ENCODE results near the gene UFD1. TPM values are rescaled to one million over a fixed set of nuclear protein-coding genes. Genes with fewer than 3 reads are reported as not detected.

UFD1 gene
- total RNA-seq, 1 experiment from 2014 or later = 57.9 TPM

DNA sequence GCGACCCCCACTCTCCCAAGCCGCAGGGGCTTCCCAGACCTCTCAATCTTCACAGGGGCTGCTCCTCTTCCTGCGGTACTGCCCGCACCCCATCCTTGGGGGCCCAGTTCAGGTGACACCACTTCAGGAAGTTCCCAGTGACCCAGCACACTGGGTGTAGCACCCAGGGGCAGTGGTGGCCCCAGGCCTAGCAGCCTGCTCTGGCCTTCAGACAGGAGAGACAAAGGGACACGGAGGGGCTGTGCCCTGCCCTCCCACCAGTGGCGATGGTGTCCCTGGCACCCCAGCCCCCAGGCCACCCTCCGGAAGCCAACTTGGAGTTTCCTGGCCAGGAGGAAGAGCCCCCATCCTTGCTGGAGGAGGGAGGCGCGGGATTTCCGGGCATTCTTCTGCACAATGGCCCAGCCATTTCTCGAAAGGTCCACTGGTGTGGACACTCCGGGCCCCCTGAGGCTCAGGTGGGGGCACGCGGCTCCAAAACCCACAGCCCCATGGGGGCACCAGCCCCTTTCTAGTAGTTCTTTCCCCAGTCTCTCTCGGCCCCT, 46.2 kb upstream of the UFD1 start:
- DNase-seq (ENCODE audit: low spot score) (no peak), ATAC-seq (no peak)
- H3K27ac Mint-ChIP-seq = no peak overlapping the region
- H3K4me3 Mint-ChIP-seq = peak overlapping the region; percentile 76
- POLR2A ChIA-PET = no interaction called here
- CTCF ChIA-PET = interaction anchor here (2.7 kb wide), 1 partner anchor 30 kb away, joined by 12 read pairs; no protein-coding TSS in a partner anchor
- H3K4me1 Mint-ChIP-seq = peaks cover 11% of the 10 kb centered on the region
- no peaks in the 10 kb centered on the region for H3K9me3 Mint-ChIP-seq
- peaks cover 52% of the 10 kb centered on the region for H3K27me3 Mint-ChIP-seq (ENCODE audit: low read depth)
- no peaks in the 10 kb centered on the region for H3K36me3 Mint-ChIP-seq
- TF ChIP-seq NFE2L1 (CRISPR knock-in tag; IDR thresholded peaks at IDR 0.05) (no peak), NFYB (CRISPR knock-in tag; conservative IDR thresholded peaks at IDR 0.05; ENCODE audit: low read depth) (no peak), SMAD4 (CRISPR knock-in tag; IDR thresholded peaks at IDR 0.05) (no peak), ESRRA (CRISPR knock-in tag; IDR thresholded peaks at IDR 0.05; ENCODE audit: borderline replicate concordance) (no peak), KAT7 (CRISPR knock-in tag; IDR thresholded peaks at IDR 0.05; ENCODE audit: borderline replicate concordance) (no peak), ELF4 (CRISPR knock-in tag; IDR thresholded peaks at IDR 0.05; ENCODE audit: low read depth) (no peak), EMX1 (CRISPR knock-in tag; IDR thresholded peaks at IDR 0.05) (no peak), MXD4 (CRISPR knock-in tag; IDR thresholded peaks at IDR 0.05; ENCODE audit: borderline replicate concordance) (no peak), TEAD1 (CRISPR knock-in tag; IDR thresholded peaks at IDR 0.05) (no peak), PRRX2 (CRISPR knock-in tag; IDR thresholded peaks at IDR 0.05) (no peak), ZNF121 (CRISPR knock-in tag; IDR thresholded peaks at IDR 0.05) (no peak), FOXP1 (CRISPR knock-in tag; IDR thresholded peaks at IDR 0.05; ENCODE audit: borderline replicate concordance) (no peak)
- TF ChIP-seq, protein P1, sequence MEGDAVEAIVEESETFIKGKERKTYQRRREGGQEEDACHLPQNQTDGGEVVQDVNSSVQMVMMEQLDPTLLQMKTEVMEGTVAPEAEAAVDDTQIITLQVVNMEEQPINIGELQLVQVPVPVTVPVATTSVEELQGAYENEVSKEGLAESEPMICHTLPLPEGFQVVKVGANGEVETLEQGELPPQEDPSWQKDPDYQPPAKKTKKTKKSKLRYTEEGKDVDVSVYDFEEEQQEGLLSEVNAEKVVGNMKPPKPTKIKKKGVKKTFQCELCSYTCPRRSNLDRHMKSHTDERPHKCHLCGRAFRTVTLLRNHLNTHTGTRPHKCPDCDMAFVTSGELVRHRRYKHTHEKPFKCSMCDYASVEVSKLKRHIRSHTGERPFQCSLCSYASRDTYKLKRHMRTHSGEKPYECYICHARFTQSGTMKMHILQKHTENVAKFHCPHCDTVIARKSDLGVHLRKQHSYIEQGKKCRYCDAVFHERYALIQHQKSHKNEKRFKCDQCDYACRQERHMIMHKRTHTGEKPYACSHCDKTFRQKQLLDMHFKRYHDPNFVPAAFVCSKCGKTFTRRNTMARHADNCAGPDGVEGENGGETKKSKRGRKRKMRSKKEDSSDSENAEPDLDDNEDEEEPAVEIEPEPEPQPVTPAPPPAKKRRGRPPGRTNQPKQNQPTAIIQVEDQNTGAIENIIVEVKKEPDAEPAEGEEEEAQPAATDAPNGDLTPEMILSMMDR (IDR thresholded peaks at IDR 0.05) = no peak
- TF ChIP-seq, protein P2, sequence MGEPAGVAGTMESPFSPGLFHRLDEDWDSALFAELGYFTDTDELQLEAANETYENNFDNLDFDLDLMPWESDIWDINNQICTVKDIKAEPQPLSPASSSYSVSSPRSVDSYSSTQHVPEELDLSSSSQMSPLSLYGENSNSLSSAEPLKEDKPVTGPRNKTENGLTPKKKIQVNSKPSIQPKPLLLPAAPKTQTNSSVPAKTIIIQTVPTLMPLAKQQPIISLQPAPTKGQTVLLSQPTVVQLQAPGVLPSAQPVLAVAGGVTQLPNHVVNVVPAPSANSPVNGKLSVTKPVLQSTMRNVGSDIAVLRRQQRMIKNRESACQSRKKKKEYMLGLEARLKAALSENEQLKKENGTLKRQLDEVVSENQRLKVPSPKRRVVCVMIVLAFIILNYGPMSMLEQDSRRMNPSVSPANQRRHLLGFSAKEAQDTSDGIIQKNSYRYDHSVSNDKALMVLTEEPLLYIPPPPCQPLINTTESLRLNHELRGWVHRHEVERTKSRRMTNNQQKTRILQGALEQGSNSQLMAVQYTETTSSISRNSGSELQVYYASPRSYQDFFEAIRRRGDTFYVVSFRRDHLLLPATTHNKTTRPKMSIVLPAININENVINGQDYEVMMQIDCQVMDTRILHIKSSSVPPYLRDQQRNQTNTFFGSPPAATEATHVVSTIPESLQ (CRISPR knock-in tag; IDR thresholded peaks at IDR 0.05) = no peak

- H3K4me1 Mint-ChIP-seq = peaks cover 11% of the 10 kb centered on the region
- H3K27ac Mint-ChIP-seq = no peak within 1 kb of the TSS
- no peaks in the 10 kb centered on the region for H3K36me3 Mint-ChIP-seq
- peak; percentile 72 for DNase-seq (ENCODE audit: low spot score)
- POLR2A ChIA-PET = interaction anchor here (1.3 kb wide), 1 partner anchor 21 kb away, joined by 5 read pairs; no protein-coding TSS in a partner anchor
- H3K9me3 Mint-ChIP-seq = no peaks in the 10 kb centered on the region
- ATAC-seq = peak; percentile 60
- peak within 1 kb of the TSS; percentile 76 for H3K4me3 Mint-ChIP-seq
- peaks cover 52% of the 10 kb centered on the region for H3K27me3 Mint-ChIP-seq (ENCODE audit: low read depth)
- CTCF ChIA-PET = interaction anchor here (1.0 to 5.0 kb wide), 8 partner anchors 28 to 307 kb away, joined by 3 to 49 read pairs (median 5); no protein-coding TSS in a partner anchor
- TF ChIP-seq, protein P3, sequence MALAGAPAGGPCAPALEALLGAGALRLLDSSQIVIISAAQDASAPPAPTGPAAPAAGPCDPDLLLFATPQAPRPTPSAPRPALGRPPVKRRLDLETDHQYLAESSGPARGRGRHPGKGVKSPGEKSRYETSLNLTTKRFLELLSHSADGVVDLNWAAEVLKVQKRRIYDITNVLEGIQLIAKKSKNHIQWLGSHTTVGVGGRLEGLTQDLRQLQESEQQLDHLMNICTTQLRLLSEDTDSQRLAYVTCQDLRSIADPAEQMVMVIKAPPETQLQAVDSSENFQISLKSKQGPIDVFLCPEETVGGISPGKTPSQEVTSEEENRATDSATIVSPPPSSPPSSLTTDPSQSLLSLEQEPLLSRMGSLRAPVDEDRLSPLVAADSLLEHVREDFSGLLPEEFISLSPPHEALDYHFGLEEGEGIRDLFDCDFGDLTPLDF (CRISPR knock-in tag; IDR thresholded peaks at IDR 0.05) = no peak
- TF ChIP-seq ZBTB43 (CRISPR knock-in tag; IDR thresholded peaks at IDR 0.05) = no peak
- TF ChIP-seq NFYB (CRISPR knock-in tag; conservative IDR thresholded peaks at IDR 0.05; ENCODE audit: low read depth) = peak; percentile 66
- peak; percentile 44 for TF ChIP-seq ZNF423 (CRISPR knock-in tag; IDR thresholded peaks at IDR 0.05)
- TF ChIP-seq NR2C2 (CRISPR knock-in tag; IDR thresholded peaks at IDR 0.05) = no peak
- TF ChIP-seq, protein P4, sequence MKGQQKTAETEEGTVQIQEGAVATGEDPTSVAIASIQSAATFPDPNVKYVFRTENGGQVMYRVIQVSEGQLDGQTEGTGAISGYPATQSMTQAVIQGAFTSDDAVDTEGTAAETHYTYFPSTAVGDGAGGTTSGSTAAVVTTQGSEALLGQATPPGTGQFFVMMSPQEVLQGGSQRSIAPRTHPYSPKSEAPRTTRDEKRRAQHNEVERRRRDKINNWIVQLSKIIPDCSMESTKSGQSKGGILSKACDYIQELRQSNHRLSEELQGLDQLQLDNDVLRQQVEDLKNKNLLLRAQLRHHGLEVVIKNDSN (CRISPR knock-in tag; IDR thresholded peaks at IDR 0.05) = no peak
- no peak for TF ChIP-seq RORB (CRISPR knock-in tag; IDR thresholded peaks at IDR 0.05)
- 0 out of 2 replicates have a peak, but pooled peaks have one; percentile 37 for TF ChIP-seq SP1 (CRISPR knock-in tag; conservative IDR thresholded peaks at IDR 0.05)
- no peak for TF ChIP-seq ZNF219 (CRISPR knock-in tag; IDR thresholded peaks at IDR 0.05; ENCODE audit: borderline replicate concordance)
- TF ChIP-seq, protein P1 (IDR thresholded peaks at IDR 0.05) = no peak
- TF ChIP-seq, protein P5, sequence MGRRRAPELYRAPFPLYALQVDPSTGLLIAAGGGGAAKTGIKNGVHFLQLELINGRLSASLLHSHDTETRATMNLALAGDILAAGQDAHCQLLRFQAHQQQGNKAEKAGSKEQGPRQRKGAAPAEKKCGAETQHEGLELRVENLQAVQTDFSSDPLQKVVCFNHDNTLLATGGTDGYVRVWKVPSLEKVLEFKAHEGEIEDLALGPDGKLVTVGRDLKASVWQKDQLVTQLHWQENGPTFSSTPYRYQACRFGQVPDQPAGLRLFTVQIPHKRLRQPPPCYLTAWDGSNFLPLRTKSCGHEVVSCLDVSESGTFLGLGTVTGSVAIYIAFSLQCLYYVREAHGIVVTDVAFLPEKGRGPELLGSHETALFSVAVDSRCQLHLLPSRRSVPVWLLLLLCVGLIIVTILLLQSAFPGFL (CRISPR knock-in tag; IDR thresholded peaks at IDR 0.05; ENCODE audit: borderline replicate concordance) = no peak
- TF ChIP-seq FOXK1 (CRISPR knock-in tag; IDR thresholded peaks at IDR 0.05) = peak; percentile 53; the same call in 1 of the 2 replicates
Observed at GRCh38 chr22:19524170-19525115, 45.5 kb upstream of the UFD1 start, which contains the start of gene CLDN5. Gene CLDN5, minus strand, starts transcription at chr22:19524410. Its CDS starts 155 bp downstream, at chr22:19524255.
